Activated B cell treated with CpG ODN at 0.5 μM for 24 hours (primary cell): ENCODE measurements around the gene SLC18A2. TPM values are rescaled to one million over a fixed set of nuclear protein-coding genes. Genes with fewer than 3 reads are reported as not detected.

Source experiments
- ATAC-seq: fragments of 200-7000 bp; cut with Tn5 transposase; one replicate; pipeline ENCODE4 v1.10.0; 2021; ENCODE audit warnings: low read depth, mild to moderate bottlenecking, moderate library complexity
- CTCF ChIA-PET: fragments of 350-600 bp; sonication (Branson Sonifier 250); formaldehyde crosslinking; loops from one replicate; lab custom pipeline; 2021; ENCODE audit warnings: antibody characterized with exemption; lab: Charles Lee
- POLR2A ChIA-PET: fragments of 350-600 bp; sonication (Branson Sonifier 250); formaldehyde crosslinking; loops from one replicate; lab custom pipeline; 2021; ENCODE audit warnings: antibody characterized with exemption; lab: Charles Lee
- DNase-seq: peaks from one replicate; pipeline ENCODE4 v3.0.0; 2022
- H3K27ac Mint-ChIP-seq: one replicate; pipeline ENCODE4 v1.8.0; 2020; ENCODE audit warnings: mixed read lengths
- H3K27me3 Mint-ChIP-seq: one replicate; pipeline ENCODE4 v1.8.0; 2021; ENCODE audit warnings: mixed read lengths
- H3K36me3 Mint-ChIP-seq: one replicate; pipeline ENCODE4 v1.8.0; 2021; ENCODE audit warnings: low read depth, mixed read lengths
- H3K4me1 Mint-ChIP-seq: one replicate; pipeline ENCODE4 v1.8.0; 2021; ENCODE audit warnings: mixed read lengths
- H3K4me3 Mint-ChIP-seq: one replicate; pipeline ENCODE4 v1.8.0; 2020; ENCODE audit warnings: mild to moderate bottlenecking, mixed read lengths
- H3K9me3 Mint-ChIP-seq: one replicate; pipeline ENCODE4 v1.8.0; 2020; ENCODE audit warnings: mixed read lengths
- intact Hi-C: fragments of 100-400 bp; cut with micrococcal nuclease; formaldehyde crosslinking; loops from one replicate; pipeline ENCODE4 v1.15.1; 2024
- total RNA-seq: library from RNA; stranded (reverse); gene quantifications from 2 replicates; pipeline ENCODE4 v1.2.3, GENCODE V29; 2022
- TF ChIP-seq, protein P1 (sequence below): fragments of 200-600 bp; IDR thresholded peaks from one replicate; pipeline ENCODE4 v1.8.0; 2022; ENCODE audit warnings: antibody characterized with exemption, mild to moderate bottlenecking

SLC18A2 gene
- not detected in 2 replicates for total RNA-seq

DNA sequence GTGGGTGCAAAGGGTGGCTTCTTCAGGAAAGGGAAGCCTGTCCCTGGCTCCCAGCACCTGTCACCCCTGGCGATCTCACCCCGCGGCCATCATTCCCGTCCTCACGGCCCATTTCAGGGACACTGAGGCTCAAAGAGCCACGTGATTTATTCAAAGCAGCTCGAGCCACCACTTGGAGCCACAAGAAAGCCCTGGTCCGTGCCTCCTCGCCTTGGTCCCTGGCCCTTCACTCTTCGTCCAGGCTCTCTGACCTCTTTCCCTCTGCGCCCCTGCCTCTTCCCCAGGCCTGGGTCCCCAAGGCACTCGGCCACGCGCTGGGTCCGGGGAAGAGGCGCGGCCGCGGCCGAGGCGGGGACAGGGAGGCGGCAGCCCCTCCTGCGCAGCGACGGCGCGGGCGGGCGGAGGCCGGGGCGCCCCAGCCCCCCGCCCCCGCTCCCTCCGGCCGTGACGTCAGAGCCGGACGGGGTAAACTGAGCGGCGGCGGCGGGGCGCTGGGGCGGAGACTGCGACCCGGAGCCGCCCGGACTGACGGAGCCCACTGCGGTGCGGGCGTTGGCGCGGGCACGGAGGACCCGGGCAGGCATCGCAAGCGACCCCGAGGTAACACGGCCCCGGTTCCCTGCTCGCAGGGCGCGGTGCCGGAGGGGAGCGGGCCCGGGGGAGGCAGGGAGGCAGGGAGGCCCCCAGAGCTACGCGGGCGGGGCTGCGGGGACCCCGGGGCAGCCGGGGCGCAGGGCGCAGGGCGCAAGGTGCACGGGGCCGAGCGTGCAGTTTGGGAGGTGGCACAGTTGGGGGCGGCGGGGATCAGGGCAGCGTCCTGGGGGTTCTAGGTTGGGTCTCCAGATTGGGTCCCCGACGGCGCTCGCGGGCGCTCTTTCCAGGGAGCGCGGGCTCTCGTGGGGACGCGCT lies at the start of gene SLC18A2:
Gene SLC18A2 (plus strand): TSS at position 494 of the 909 bp plus-strand sequence. CDS start 580 bp downstream, outside the sequence.
- intact Hi-C loops = no loop called here
- H3K4me3 Mint-ChIP-seq = no peak within 1 kb of the TSS
- peaks cover 8% of the 10 kb centered on the region for H3K9me3 Mint-ChIP-seq
- POLR2A ChIA-PET = no interaction called here
- no peak within 1 kb of the TSS for H3K27ac Mint-ChIP-seq
- ATAC-seq = no peak
- CTCF ChIA-PET = no interaction called here
- peaks cover 4% of the 10 kb centered on the region for H3K4me1 Mint-ChIP-seq
- TF ChIP-seq, protein P1, sequence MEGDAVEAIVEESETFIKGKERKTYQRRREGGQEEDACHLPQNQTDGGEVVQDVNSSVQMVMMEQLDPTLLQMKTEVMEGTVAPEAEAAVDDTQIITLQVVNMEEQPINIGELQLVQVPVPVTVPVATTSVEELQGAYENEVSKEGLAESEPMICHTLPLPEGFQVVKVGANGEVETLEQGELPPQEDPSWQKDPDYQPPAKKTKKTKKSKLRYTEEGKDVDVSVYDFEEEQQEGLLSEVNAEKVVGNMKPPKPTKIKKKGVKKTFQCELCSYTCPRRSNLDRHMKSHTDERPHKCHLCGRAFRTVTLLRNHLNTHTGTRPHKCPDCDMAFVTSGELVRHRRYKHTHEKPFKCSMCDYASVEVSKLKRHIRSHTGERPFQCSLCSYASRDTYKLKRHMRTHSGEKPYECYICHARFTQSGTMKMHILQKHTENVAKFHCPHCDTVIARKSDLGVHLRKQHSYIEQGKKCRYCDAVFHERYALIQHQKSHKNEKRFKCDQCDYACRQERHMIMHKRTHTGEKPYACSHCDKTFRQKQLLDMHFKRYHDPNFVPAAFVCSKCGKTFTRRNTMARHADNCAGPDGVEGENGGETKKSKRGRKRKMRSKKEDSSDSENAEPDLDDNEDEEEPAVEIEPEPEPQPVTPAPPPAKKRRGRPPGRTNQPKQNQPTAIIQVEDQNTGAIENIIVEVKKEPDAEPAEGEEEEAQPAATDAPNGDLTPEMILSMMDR = no peak
- no peak for DNase-seq
- no peaks in the 10 kb centered on the region for H3K36me3 Mint-ChIP-seq
- peaks cover 34% of the 10 kb centered on the region for H3K27me3 Mint-ChIP-seq

DNA sequence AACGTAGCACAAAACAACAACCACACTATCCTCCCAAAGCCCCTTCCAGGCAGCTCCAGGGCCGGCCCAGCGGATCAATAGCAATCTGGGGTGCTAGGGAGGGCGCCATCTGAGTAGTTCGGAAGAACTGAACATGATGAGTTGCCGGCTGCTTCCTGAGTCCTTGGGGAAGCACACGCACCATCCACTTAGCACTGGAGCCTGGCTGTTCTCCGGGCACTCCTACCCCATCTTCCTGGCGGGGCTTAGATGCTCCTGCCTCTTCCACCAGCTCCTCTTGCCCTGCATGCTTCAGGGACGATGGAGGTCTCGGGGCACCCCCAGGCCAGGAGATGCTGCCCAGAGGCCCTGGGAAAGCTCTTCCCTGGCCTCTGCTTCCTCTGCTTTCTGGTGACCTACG lies 43.7 kb upstream of the SLC18A2 start, which contains the start of gene KCNK18:
Gene KCNK18 (plus strand): TSS at position 301 of the 400 bp plus-strand sequence. CDS start 0 bp downstream, at position 301.
- TF ChIP-seq, protein P1 = no peak
- ChIA-PET CTCF (no interaction called here), POLR2A (no interaction called here)
- no peak within 1 kb of the TSS for H3K4me3 Mint-ChIP-seq
- peaks cover 5% of the 10 kb centered on the region for H3K27me3 Mint-ChIP-seq
- H3K4me1 Mint-ChIP-seq = no peaks in the 10 kb centered on the region
- ATAC-seq (no peak), DNase-seq (no peak)
- H3K36me3 Mint-ChIP-seq = no peaks in the 10 kb centered on the region
- no peak within 1 kb of the TSS for H3K27ac Mint-ChIP-seq
- intact Hi-C loops = no loop called here
- H3K9me3 Mint-ChIP-seq = peaks cover 5% of the 10 kb centered on the region

DNA sequence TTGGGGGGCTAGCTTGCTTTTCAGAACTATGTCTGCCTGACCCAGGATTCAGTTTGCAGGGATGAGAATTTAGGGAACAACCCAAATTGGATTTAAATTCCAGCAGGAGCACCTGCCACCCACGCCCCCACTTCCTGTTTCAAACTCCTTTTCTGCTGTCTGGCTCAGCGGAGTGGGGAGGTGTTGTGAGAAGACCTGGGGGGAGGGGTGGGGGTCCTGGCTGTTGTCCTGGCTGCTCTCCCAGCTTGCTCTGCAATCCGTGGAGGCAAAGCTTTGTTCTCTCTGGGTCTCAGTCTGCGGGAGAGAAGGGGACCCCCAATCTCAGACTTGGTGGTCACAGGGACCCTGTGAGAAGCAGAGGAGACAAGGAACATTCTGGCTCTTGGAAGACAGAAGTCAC lies 42.8 kb upstream of the SLC18A2 start:
- TF ChIP-seq, protein P1 = no peak
- ATAC-seq (no peak), DNase-seq (no peak)
- H3K36me3 Mint-ChIP-seq = no peaks in the 10 kb centered on the region
- H3K27me3 Mint-ChIP-seq = peaks cover 5% of the 10 kb centered on the region
- intact Hi-C loops = no loop called here
- no peak overlapping the region for H3K4me3 Mint-ChIP-seq
- H3K27ac Mint-ChIP-seq = no peak overlapping the region
- ChIA-PET CTCF (no interaction called here), POLR2A (no interaction called here)
- H3K4me1 Mint-ChIP-seq = no peaks in the 10 kb centered on the region
- H3K9me3 Mint-ChIP-seq = peaks cover 5% of the 10 kb centered on the region

DNA sequence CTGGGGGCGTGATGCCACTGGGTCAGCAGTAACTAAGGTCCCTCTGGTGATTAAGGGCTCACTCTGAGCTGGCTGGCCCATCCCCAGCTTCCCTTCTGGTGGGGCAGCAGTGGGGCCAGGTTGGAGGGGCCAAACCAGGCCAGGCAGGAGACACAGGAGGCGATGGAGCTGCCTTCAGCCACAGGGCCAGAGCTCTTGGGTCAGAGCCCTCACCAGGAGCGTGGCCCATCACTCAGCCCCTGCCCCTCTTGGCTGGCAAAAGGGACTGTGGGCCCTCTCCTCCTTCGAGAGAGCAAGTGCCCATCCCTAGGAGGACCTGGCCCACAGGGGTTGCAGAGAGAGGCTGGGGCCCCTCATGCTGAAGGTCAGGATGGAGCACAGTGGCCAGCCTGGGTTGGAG lies 39.1 kb upstream of the SLC18A2 start:
- Mint-ChIP-seq H3K9me3 (peaks cover 3% of the 10 kb centered on the region), H3K4me3 (no peak overlapping the region), H3K27ac (no peak overlapping the region), H3K36me3 (no peaks in the 10 kb centered on the region), H3K27me3 (peaks cover 5% of the 10 kb centered on the region), H3K4me1 (no peaks in the 10 kb centered on the region)
- POLR2A ChIA-PET = no interaction called here
- TF ChIP-seq, protein P1 = no peak
- DNase-seq = no peak
- intact Hi-C loops = no loop called here
- ATAC-seq = no peak
- CTCF ChIA-PET = no interaction called here

DNA sequence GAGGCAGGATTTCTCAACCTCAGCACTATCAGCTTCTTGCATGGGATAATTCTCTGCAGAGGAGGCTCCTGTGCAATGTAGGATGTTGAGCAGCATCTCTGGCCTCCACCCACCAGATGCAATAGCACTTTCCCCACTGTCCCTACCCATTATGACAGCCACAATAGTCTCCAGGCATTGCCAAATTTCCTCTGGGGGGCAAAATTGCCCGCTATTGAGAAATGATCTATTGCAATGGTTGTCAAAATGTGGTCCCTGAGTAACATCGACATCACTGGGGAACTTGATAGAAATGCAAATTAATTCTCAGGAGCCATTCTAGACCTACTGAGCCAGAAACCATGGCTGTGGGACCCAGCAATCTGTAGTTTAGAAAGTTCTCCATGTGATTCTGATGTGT lies 36.6 kb upstream of the SLC18A2 start:
- ATAC-seq = no peak
- no peaks in the 10 kb centered on the region for H3K36me3 Mint-ChIP-seq
- H3K27me3 Mint-ChIP-seq = peaks cover 7% of the 10 kb centered on the region
- peaks cover 3% of the 10 kb centered on the region for H3K9me3 Mint-ChIP-seq
- intact Hi-C loops = no loop called here
- POLR2A ChIA-PET = no interaction called here
- H3K27ac Mint-ChIP-seq = no peak overlapping the region
- TF ChIP-seq, protein P1 = no peak
- CTCF ChIA-PET = interaction anchor here (1.0 kb wide), 1 partner anchor 12 kb away, joined by 4 read pairs; no protein-coding TSS in a partner anchor
- no peak for DNase-seq
- H3K4me3 Mint-ChIP-seq = no peak overlapping the region
- no peaks in the 10 kb centered on the region for H3K4me1 Mint-ChIP-seq
